Osteoblast (primary cell): ENCODE results near the gene ALG14. TPM values are rescaled to one million over a fixed set of nuclear protein-coding genes. Genes with fewer than 3 reads are reported as not detected.

Source experiments
- DNase-seq: peaks from one replicate; pipeline ENCODE4 v3.0.0; 2011; ENCODE audit warnings: low spot score, mixed read lengths; ENCODE audit not compliant: insufficient read length; ENCODE audit errors: missing footprints
- H2AFZ ChIP-seq: 2 replicates; pipeline ENCODE4 v1.6.0; 2011; ENCODE audit warnings: mild to moderate bottlenecking, low read length
- H3K27ac ChIP-seq: 2 replicates; pipeline ENCODE4 v1.5.1; 2011; ENCODE audit warnings: mild to moderate bottlenecking, low read depth, low read length, moderate library complexity
- H3K27me3 ChIP-seq: 2 replicates; pipeline ENCODE4 v1.6.0; 2012; ENCODE audit warnings: mild to moderate bottlenecking, control low read depth, inconsistent platforms, low read length, moderate library complexity; ENCODE audit not compliant: insufficient read depth
- H3K36me3 ChIP-seq: 2 replicates; pipeline ENCODE4 v1.5.1; 2011; ENCODE audit warnings: mild to moderate bottlenecking, low read length, control low read depth, moderate library complexity; ENCODE audit not compliant: insufficient read depth
- H3K4me1 ChIP-seq: 2 replicates; pipeline ENCODE4 v1.5.1; 2011; ENCODE audit warnings: mild to moderate bottlenecking, low read length, control low read depth, moderate library complexity; ENCODE audit not compliant: insufficient read depth
- H3K4me2 ChIP-seq: 2 replicates; pipeline ENCODE4 v1.6.0; 2011; ENCODE audit warnings: mild to moderate bottlenecking, low read length; ENCODE audit not compliant: insufficient read depth
- H3K4me3 ChIP-seq: fragments of 200-600 bp; sonication (generic); 3 replicates; pipeline ENCODE4 v1.5.1; 2012; ENCODE audit warnings: mild to moderate bottlenecking, low read length, inconsistent platforms; ENCODE audit not compliant: insufficient read depth
- H3K79me2 ChIP-seq: 2 replicates; pipeline ENCODE4 v1.6.0; 2012; ENCODE audit warnings: mild to moderate bottlenecking, low read length, control low read depth, inconsistent platforms; ENCODE audit not compliant: insufficient read depth
- H3K9me3 ChIP-seq: 2 replicates; pipeline ENCODE4 v1.5.1; 2011; ENCODE audit warnings: low read depth, low read length, control low read depth
- H4K20me1 ChIP-seq: 2 replicates; pipeline ENCODE4 v1.6.0; 2012; ENCODE audit warnings: mild to moderate bottlenecking, low read length, control low read depth; ENCODE audit not compliant: insufficient read depth
- CTCF ChIP-seq: IDR thresholded peaks from 2 replicates; pipeline ENCODE4 v1.5.1; 2011; ENCODE audit warnings: mild to moderate bottlenecking, low read depth, low read length, moderate library complexity; ENCODE audit errors: extremely low read depth
- total RNA-seq: library from RNA; depleted of rRNA; stranded (reverse); fragments of >200 nt; gene quantifications from 2 replicates; pipeline ENCODE4 v1.2.3, GENCODE V29; 2012

Gene ALG14
- total RNA-seq, 1 donor, result 1.4 TPM

GRCh38 chr1:94994805-94995204 is 77.9 kb downstream of the ALG14 start:
- Histone ChIP-seq H3K9me3 (no peaks in the 10 kb centered on the region), H4K20me1 (no peaks in the 10 kb centered on the region), H3K36me3 (no peaks in the 10 kb centered on the region), H3K4me3 (no peak overlapping the region), H3K27me3 (no peaks in the 10 kb centered on the region), H2AFZ (no peak overlapping the region), H3K4me2 (no peak overlapping the region), H3K4me1 (peaks cover 8% of the 10 kb centered on the region), H3K27ac (no peak overlapping the region), H3K79me2 (no peaks in the 10 kb centered on the region)
- no peak for DNase-seq
- no peak for TF ChIP-seq CTCF

GRCh38 chr1:94993931-94994645 is 78.7 kb downstream of the ALG14 start:
- H3K27ac ChIP-seq, result no peak overlapping the region
- H3K79me2 ChIP-seq, result no peaks in the 10 kb centered on the region
- no peaks in the 10 kb centered on the region for H3K27me3 ChIP-seq
- H2AFZ ChIP-seq, result no peak overlapping the region
- H3K4me3 ChIP-seq, result no peak overlapping the region
- no peaks in the 10 kb centered on the region for H4K20me1 ChIP-seq
- DNase-seq, result no peak
- no peaks in the 10 kb centered on the region for H3K36me3 ChIP-seq
- H3K4me1 ChIP-seq, result peaks cover 8% of the 10 kb centered on the region
- no peak overlapping the region for H3K4me2 ChIP-seq
- no peaks in the 10 kb centered on the region for H3K9me3 ChIP-seq
- no peak for TF ChIP-seq CTCF

GRCh38 chr1:94992863-94993563 is 79.7 kb downstream of the ALG14 start:
- no peaks in the 10 kb centered on the region for H3K36me3 ChIP-seq
- no peaks in the 10 kb centered on the region for H3K9me3 ChIP-seq
- H3K79me2 ChIP-seq, result no peaks in the 10 kb centered on the region
- H3K4me1 ChIP-seq, result peaks cover 8% of the 10 kb centered on the region
- H4K20me1 ChIP-seq, result no peaks in the 10 kb centered on the region
- TF ChIP-seq CTCF, result no peak
- H3K4me3 ChIP-seq, result no peak overlapping the region
- H3K27me3 ChIP-seq, result no peaks in the 10 kb centered on the region
- H3K27ac ChIP-seq, result no peak overlapping the region
- H3K4me2 ChIP-seq, result no peak overlapping the region
- no peak for DNase-seq
- H2AFZ ChIP-seq, result no peak overlapping the region

GRCh38 chr1:94992161-94992560 is 80.6 kb downstream of the ALG14 start:
- Histone ChIP-seq H4K20me1 (no peaks in the 10 kb centered on the region), H3K4me2 (no peak overlapping the region), H3K27ac (no peak overlapping the region), H3K36me3 (no peaks in the 10 kb centered on the region), H3K9me3 (no peaks in the 10 kb centered on the region), H3K4me3 (no peak overlapping the region), H2AFZ (no peak overlapping the region), H3K27me3 (no peaks in the 10 kb centered on the region), H3K4me1 (peaks cover 13% of the 10 kb centered on the region), H3K79me2 (no peaks in the 10 kb centered on the region)
- no peak for DNase-seq
- TF ChIP-seq CTCF, result no peak
